Activated T-cell treated with anti-CD3 and anti-CD28 coated beads for 1 hour (primary cell): Measurements from ENCODE around the gene SND1.

Source experiments
- DNase-seq: peaks from one replicate; pipeline ENCODE4 v3.0.0-alpha.2; 2020; ENCODE audit warnings: low read depth

Gene SND1

GRCh38 chr7:127870231-127870907, 218.4 kb downstream of the SND1 start:
- no peak for DNase-seq

- no peak for DNase-seq
These were observed 219.2 kb downstream of the SND1 start for GRCh38 chr7:127871226-127871625.

- no peak for DNase-seq
These were observed 220.1 kb downstream of the SND1 start for GRCh38 chr7:127872122-127872521.

- DNase-seq: no peak
These were observed 221.2 kb downstream of the SND1 start for GRCh38 chr7:127873151-127873550.

GRCh38 chr7:127873715-127874636, 222.0 kb downstream of the SND1 start:
- DNase-seq: no peak

- DNase-seq: no peak
These were observed 223.1 kb downstream of the SND1 start for GRCh38 chr7:127874951-127875608.

DNA sequence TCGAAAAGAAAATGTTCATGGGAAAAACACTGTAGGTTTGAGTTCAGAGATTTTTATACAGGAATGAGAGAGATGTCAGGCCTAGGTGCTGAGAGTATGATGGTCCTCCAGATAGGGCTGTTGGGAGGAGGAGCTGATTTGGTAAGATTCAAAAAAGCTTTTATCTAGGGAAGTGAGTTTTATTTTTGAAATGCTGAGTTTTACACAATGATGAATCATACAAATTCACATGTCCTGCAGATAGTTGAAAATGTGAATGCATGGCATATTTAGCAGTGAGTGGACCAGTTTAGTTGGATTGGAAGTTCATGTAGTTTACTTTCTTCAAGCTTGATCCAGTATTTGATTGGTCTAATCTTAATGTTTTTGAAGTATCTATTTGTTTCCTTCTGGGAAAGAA, 224.4 kb downstream of the SND1 start:
- DNase-seq: no peak

DNA sequence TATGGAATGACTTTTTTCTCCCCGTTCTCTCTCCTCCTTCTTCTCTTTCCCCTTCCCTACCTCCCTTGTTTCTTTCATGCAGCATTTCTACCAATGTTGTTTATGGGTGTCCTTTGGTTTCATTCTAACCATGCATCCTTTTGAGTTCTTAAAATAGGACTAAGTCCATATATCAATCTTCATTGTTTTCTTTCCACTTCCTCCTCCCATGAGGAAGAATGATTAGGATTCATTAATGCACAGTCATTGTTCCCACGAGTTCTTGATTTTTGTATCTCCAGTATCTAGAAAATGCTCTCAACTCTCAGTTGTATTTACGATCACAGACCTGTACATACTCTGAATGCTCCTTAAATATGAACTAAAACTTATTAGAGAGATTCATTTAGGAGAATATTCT, 226.0 kb downstream of the SND1 start:
- DNase-seq: no peak

- no peak for DNase-seq
These were observed 226.8 kb downstream of the SND1 start for GRCh38 chr7:127878791-127879190.

DNA sequence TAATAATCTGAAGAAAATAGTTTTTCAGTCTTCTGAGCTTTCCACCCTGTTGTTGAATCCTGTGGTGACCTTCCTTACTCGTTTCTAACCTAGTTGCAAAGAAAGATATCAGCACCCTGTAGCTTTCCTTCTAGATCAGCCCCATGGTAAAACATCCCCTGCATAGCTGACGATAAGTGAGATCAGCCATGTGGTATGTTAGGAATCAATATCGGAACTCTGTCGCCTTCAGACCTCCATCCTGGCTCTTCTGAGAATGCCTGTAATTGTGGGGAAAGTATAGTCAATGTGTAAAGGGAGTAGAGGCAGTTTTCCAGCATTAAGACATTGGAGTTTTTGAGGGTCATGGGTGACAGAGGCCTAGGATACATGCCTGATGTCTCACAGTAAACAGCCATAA, 227.4 kb downstream of the SND1 start:
- DNase-seq: no peak

DNA sequence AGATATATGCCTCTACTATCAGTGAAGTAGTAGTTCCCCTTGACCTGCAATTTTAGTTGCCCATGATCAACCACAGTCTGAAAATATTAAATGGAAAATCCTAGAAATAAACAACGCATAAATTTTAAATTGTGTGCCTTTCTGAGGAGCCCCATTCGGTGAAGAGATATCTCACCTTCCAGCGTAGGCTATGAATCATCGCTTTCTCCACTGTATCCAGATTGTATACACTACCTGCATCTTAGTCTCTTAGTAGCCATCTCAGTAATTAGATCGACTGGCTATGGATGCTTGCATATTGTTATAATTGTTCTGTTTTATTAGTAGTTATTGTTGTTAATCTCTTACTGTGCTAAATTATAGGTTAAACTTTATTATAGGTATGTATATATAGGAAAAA, 227.9 kb downstream of the SND1 start:
- DNase-seq: no peak

GRCh38 chr7:127880454-127880853, 228.5 kb downstream of the SND1 start:
- DNase-seq: no peak

- DNase-seq: no peak
These were observed 229.6 kb downstream of the SND1 start for GRCh38 chr7:127881564-127881963.

- DNase-seq: no peak
These were observed 230.4 kb downstream of the SND1 start for GRCh38 chr7:127882313-127882920.

GRCh38 chr7:127884066-127884559, 232.1 kb downstream of the SND1 start:
- DNase-seq: no peak

DNA sequence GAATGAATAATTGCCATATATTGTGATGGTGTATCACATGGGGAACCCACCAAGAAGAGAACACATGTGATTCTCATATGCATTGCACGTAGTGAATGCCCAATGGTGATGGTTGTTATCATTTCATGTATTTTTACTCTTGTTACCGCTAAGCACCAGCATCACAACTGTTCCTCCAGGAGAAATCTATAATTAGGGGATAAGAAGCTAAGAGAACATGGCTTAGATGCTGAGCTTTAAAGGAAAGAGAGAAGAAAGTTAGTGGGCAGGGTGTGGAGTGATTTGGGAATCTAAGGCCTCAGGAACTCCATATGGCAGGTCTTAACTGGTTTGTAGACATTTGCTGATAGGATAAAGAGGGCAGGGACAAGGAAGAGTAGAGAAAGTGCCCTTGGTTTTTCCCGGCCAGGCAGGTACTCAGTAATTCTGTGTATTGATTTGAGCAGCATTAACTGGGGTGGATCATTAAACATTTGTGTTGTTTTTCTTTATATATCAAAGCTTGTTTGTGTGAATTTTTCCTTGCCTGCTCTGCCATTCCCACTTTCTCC, 233.3 kb downstream of the SND1 start:
- no peak for DNase-seq

DNA sequence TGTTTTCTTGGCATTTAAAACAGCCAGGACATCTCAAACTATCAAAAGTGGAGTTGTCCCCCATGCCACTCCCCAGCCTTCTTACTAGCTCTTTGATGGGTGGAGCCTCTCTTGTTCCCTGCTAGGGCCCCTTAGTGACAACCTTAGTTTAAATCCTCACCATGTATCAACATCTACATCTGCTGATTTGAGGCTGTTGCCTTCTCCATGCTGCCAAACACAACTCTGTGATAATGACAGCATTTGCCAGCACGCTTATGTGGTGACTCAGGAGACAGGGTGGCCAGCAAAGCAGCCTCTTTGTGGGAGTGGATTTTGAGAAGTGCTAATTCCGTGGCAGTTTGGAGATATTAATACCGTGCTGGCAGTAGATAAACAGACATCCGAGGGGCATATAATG, 233.8 kb downstream of the SND1 start:
- DNase-seq: no peak

DNA sequence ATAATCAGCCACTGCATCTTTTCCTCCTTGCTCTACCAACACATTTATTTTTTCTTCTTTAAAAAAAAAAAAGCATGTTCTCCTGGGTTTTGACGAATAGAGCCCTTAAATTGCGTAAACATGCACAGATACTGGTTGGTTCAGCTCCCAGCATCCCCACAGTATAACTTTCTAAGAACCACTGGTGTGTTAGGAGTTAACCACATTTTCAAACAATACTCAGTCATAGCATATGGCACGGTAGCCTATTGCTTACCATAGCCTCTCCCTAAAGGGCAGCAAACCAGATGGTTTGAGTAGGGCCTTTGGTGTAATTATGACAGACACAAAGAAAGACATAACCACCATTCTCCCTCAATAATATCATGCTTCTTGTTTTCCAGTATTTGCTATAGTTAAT, 234.3 kb downstream of the SND1 start:
- no peak for DNase-seq

GRCh38 chr7:127887096-127887495, 235.1 kb downstream of the SND1 start:
- no peak for DNase-seq

DNA sequence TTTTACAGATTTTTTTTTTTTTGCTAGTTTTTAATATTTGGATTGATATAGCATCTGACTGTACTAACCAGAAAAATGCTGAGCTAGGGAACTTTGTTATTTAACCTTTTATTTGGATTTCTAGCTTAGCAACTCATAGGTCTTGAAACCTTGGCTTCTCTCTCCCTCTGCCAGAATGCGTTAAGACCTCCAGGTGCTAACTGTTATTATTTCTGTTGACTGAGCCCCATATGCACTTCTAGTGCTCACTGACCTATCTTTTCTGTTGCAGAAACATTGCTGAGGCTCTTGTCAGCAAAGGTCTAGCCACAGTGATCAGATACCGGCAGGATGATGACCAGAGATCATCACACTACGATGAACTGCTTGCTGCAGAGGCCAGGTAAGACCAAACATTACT, 235.6 kb downstream of the SND1 start:
- DNase-seq: no peak

DNA sequence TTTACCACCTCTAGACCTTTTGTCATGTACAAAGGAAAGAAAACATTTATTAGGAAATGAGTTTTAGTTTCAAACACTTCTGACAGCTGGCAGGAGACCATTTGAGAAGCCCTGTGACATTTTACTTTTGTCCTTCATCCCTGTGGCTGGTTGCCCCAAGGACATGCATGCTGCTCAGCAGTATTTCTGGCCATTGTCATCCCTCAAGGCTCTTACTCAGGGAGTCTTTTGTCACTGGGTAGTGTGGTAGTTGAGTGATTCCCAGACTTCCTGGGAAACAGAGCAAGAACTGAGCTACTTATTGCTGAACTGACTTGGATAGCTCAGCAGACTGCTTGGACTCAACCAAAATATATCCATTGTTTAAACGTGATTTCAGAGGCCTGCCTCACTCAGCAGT, 236.4 kb downstream of the SND1 start:
- no peak for DNase-seq

GRCh38 chr7:127888825-127889224, 236.8 kb downstream of the SND1 start:
- no peak for DNase-seq
